H1 (cell line): ENCODE data around the gene CDV3. TPM values are rescaled to one million over a fixed set of nuclear protein-coding genes. Genes with fewer than 3 reads are reported as not detected.

Source experiments
- SP2 ChIP-seq: IDR thresholded peaks from 2 replicates; pipeline ENCODE4 v1.6.1; 2012; ENCODE audit warnings: mild to moderate bottlenecking, low read length, inconsistent platforms
- polyA plus RNA-seq, 7 experiments: library from polyadenylated mRNA; depleted of rRNA in 3 of 7; stranded (reverse) in 5 of 7; unstranded in 2 of 7; fragments of >200 nt in 5 of 7; fragments of 200-250 nt in 2 of 7; gene quantifications; 1 replicate in 5 of 7; 2 replicates in 1 of 7; 4 replicates in 1 of 7; pipeline versions ENCODE4 v1.2.1 to v1.2.3, GENCODE V29; 2011 to 2013; ENCODE audit warnings: missing spikeins in 2 of 7, mixed read lengths in 2 of 7
- total RNA-seq: library from RNA; stranded (reverse); fragmentation: NEBNext Ultra II Directional; extraction: Animal tissue kit (Norgen Biotek cat#: 25700); gene quantifications from 2 replicates; pipeline ENCODE4 v1.2.1, GENCODE V29; 2021
- TF ChIP-seq, protein P1 (sequence below): IDR thresholded peaks from 2 replicates; pipeline ENCODE4 v1.6.1; 2011; ENCODE audit warnings: low read depth, mild to moderate bottlenecking, low read length; ENCODE audit not compliant: insufficient read depth

The CDV3 gene
- total and polyA plus RNA-seq, 2 of the 8 experiments (the other 6 are each of a cell fraction or from before 2014, with no cell fraction given), result 29.4 to 163 TPM

DNA sequence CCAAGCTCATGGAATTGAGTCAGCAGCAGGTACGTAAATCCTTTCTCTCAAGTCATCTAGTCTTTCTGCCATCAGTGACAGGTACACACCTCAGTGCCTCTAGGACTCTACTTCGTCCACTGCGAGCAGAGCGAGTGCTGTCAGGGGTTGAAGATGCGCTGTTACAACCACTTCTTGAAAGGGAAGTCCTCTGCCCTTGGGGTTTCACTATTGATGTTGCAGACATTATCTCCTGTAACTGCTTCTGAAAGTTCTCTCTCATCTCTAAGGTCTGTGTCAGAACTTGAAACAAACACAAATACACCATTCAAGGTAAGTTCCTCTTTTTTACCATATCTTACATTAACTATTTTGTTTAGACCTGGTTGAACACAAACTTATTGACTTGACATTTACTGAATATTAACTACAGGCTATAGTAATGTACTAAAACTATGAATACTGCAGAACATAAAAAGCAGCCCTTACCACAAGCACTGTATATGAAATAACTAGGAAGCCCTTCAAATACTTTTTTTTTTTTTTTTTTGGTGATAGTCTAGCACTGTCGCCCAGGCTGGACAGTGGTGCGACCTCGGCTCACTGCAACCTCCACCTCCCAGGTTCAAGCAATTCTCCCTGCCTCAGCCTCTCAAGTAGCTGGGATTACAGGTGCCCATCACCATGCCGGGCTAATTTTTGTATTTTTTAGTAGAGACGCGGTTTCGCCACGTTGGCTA lies 46.7 kb downstream of the CDV3 start (continued):
- TF ChIP-seq, protein P1, sequence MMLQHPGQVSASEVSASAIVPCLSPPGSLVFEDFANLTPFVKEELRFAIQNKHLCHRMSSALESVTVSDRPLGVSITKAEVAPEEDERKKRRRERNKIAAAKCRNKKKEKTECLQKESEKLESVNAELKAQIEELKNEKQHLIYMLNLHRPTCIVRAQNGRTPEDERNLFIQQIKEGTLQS, result no peak
- no peak for TF ChIP-seq SP2
- TF ChIP-seq, all 59 proteins: peak for 0
